ENCODE measurements around the gene CPNE4.
A peak's percentile ranks its signal among the peaks of the same experiment; 100 is the strongest.

CPNE4 gene

GRCh38 chr3:131856171-131856570 is 178.6 kb downstream of the CPNE4 start:
- DNase-seq, result no peak

GRCh38 chr3:131850223-131850622 is 184.6 kb downstream of the CPNE4 start:
- DNase-seq, result no peak

- no peak for DNase-seq
These were observed 185.2 kb downstream of the CPNE4 start for GRCh38 chr3:131849616-131850015.

GRCh38 chr3:131847966-131848510 is 186.8 kb downstream of the CPNE4 start:
- DNase-seq, result peak; percentile 4

GRCh38 chr3:131846296-131846924 is 188.4 kb downstream of the CPNE4 start:
- DNase-seq, result no peak

GRCh38 chr3:131843174-131843573 is 191.6 kb downstream of the CPNE4 start:
- no peak for DNase-seq

GRCh38 chr3:131840156-131840797 is 194.5 kb downstream of the CPNE4 start:
- DNase-seq, result no peak

GRCh38 chr3:131835906-131836305 is 198.9 kb downstream of the CPNE4 start:
- no peak for DNase-seq

GRCh38 chr3:131831608-131832007 is 203.2 kb downstream of the CPNE4 start:
- no peak for DNase-seq

- DNase-seq, result no peak
These were observed 213.5 kb downstream of the CPNE4 start for GRCh38 chr3:131821191-131821762.

- DNase-seq, result no peak
These were observed 215.3 kb downstream of the CPNE4 start for GRCh38 chr3:131819381-131820055.

GRCh38 chr3:131812433-131812832 is 222.4 kb downstream of the CPNE4 start:
- no peak for DNase-seq

- DNase-seq, result no peak
These were observed 223.3 kb downstream of the CPNE4 start for GRCh38 chr3:131811481-131811880.

GRCh38 chr3:131807822-131808221 is 227.0 kb downstream of the CPNE4 start:
- no peak for DNase-seq

- peak; percentile 17 for DNase-seq
These were observed 228.1 kb downstream of the CPNE4 start for GRCh38 chr3:131806736-131807135.

GRCh38 chr3:131804565-131805133 is 230.2 kb downstream of the CPNE4 start:
- DNase-seq, result peak; percentile 95

- no peak for DNase-seq
These were observed 231.7 kb downstream of the CPNE4 start for GRCh38 chr3:131803113-131803512.

GRCh38 chr3:131802029-131802428 is 232.8 kb downstream of the CPNE4 start:
- no peak for DNase-seq

- no peak for DNase-seq
These were observed 233.2 kb downstream of the CPNE4 start for GRCh38 chr3:131801566-131801965.

- DNase-seq, result peak; percentile 77
These were observed 237.0 kb downstream of the CPNE4 start for GRCh38 chr3:131797776-131798175.

GRCh38 chr3:131796558-131797198 is 238.1 kb downstream of the CPNE4 start:
- DNase-seq, result peak; percentile 27

GRCh38 chr3:131796111-131796510 is 238.7 kb downstream of the CPNE4 start:
- no peak for DNase-seq

Measured in hematopoietic multipotent progenitor cell treated with erythropoietin and hydrocortisone succinate and interleukin-3 and kit ligand, for 6 days (in vitro differentiated cells).